Erythroblast (primary cell): Measurements from ENCODE around the gene SLC35G6.

Source experiments
- GATA1 ChIP-seq: IDR thresholded peaks from 2 replicates; pipeline ENCODE4 v1.6.1; 2011; ENCODE audit warnings: low read depth, mild to moderate bottlenecking, control low read depth, low read length, moderate library complexity
- POLR2A ChIP-seq: IDR thresholded peaks from 2 replicates; pipeline ENCODE4 v1.6.1; 2011; ENCODE audit warnings: mild to moderate bottlenecking, low read length

DNA sequence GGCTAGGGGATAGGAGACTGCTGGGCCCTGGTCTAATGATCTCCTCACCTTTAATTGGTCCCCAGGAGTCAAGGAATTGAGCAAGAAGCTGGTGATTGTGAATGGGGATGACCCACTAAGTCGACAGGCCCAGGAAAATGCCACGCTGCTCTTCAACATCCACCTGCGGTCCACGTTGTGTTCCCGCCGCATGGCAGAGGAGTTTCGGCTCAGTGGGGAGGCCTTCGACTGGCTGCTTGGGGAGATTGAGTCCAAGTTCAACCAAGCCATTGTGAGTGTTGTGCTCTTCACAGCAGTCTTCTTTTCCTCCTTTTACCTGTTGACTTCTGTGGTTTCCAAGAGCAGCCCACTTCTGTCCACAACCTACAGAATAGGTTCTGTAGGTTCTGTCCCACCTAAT is 22.3 kb downstream of the SLC35G6 start:
- TF ChIP-seq POLR2A (no peak), GATA1 (no peak)
